ELR (cell line): Measurements from ENCODE around the gene LRRC32.

Experiments used
- DNase-seq: peaks from one replicate; pipeline ENCODE4 v3.0.0-alpha.2; 2015; ENCODE audit warnings: low read depth

The LRRC32 gene, protein sequence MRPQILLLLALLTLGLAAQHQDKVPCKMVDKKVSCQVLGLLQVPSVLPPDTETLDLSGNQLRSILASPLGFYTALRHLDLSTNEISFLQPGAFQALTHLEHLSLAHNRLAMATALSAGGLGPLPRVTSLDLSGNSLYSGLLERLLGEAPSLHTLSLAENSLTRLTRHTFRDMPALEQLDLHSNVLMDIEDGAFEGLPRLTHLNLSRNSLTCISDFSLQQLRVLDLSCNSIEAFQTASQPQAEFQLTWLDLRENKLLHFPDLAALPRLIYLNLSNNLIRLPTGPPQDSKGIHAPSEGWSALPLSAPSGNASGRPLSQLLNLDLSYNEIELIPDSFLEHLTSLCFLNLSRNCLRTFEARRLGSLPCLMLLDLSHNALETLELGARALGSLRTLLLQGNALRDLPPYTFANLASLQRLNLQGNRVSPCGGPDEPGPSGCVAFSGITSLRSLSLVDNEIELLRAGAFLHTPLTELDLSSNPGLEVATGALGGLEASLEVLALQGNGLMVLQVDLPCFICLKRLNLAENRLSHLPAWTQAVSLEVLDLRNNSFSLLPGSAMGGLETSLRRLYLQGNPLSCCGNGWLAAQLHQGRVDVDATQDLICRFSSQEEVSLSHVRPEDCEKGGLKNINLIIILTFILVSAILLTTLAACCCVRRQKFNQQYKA

DNA sequence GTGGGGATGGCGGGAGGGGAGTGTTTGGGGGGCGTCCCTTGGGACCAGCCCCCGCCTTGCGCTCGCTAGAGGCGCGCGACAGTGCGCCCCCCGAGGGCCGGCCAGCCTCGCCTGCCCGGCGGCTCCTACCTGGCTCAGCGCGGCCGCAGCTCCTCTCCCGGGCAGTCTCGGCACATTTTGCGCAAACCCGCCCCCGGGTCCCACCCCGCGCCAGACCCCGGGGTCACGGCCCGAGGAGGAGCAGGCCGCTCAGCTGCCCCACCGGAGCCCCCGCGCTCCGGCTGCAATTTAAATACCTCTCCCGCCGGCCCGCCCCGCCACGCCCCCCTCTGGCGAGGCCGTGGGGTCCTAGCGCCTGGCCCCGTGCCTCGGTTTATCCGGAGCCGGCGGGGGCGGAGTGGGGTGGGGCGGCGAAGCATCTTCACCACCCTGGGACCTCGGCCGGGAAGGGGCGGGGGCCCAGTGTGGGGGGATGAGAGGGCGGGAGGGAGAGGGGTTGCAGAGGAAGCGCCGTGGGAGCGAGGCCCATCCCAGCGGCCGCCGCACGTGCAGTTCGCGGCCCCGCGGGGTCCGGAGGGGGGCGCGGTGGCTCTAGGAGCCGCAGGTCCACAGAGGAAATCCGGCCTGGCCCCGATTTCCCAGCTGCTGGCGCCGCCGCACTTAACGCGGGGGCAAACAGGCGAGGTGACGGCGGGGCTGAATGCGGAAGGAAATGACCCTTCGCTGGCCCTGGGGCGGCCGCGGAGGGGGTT lies at the start of gene LRRC32:
TSS of gene LRRC32 (minus strand) at position 263 of the 752 bp plus-strand sequence. CDS start 4,793 bp downstream, outside the sequence.
- peak; percentile 18 for DNase-seq

DNA sequence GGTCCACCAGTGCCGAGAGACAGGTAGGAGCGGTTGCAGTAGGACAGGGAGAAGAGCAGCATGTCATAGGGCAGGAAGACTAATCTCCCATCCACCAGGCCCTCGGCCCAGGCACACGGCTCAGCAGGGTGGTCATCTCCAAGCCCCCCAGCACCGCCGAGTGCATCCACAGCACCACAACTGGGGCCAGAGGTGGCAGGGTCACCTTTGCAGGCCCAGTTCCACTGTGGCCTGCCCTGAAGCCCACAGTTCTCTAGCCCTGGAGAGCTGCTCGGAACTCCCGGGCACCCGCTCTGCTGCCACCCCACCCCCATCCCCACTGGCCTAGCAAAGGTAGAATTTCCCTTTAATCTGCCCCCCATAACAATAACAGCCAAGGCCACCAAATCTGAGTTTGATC lies 49.1 kb upstream of the LRRC32 start:
- no peak for DNase-seq

DNA sequence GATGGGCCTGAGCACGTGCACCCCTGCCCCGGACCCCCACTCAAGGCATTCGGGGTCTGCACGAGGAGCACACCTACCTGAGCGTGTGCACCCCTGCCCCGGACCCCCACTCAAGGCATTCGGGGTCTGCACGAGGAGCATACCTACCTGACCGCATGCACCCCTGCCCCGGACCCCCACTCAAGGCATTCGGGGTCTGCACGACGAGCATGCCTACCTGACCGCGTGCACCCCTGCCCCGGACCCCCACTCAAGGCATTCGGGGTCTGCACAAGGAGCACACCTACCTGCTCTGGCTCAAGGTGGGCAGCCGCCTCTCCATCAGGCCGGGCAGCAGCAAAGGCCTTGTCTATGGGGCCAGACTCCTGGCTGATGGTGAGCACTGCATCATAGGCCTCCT lies 48.7 kb upstream of the LRRC32 start:
- no peak for DNase-seq

DNA sequence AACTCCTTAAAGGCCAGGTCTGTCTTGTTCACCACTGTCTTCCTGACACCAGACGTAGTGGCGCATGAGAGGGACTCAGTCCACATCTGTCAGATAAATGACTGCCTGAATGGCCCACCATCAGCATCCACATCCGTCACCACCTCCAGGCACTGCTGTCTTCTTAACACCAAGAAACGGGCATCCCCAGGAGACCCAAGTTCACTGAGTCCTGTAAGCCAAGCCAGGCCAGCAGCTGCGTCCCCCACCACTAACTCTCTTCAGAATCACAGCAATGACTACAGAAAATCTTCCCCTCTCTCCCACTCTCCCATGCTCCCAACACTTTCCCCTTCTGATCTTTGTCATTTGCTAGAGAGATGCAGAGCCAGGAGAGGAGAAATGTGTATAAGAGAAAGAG lies 47.3 kb upstream of the LRRC32 start:
- no peak for DNase-seq

DNA sequence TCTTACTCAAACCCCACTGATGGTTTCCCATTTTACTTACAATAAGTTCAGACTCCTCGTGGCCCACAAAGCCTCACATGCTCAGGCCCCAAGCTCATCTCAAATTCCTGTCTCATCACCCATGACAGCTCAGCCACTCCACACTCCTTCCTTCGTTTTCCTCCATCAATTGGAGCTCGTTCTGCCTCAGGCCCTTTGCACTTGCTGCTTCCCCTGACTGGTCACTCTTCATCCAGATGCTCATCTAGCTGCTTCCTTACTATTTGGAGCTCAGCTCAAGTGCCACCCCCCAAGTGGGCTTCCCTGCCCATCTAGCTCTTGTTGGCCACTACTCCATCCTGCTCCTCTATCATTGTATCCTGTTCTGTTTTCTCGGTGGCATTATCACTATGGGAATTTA lies 46.8 kb upstream of the LRRC32 start:
- DNase-seq: no peak

DNA sequence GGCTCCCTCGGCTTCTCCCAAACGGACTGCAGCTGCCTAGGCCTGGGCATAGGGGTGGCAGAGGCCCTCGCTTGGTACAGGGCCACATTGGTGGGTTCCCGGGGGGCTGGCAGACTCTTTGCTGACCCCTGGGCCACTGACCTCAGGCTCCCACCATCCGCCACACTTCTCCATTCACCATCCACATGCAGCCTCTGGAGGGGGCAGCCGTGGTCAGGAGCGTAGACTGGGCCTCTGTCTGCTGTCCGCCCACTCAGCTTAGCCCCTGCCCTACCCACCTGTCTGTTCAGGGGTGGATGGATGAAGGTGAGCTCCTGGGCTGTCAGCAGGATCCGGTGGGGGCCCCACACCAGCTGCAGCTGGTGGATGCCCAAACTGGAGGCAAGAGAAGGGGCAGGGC lies 45.7 kb upstream of the LRRC32 start:
- no peak for DNase-seq

DNA sequence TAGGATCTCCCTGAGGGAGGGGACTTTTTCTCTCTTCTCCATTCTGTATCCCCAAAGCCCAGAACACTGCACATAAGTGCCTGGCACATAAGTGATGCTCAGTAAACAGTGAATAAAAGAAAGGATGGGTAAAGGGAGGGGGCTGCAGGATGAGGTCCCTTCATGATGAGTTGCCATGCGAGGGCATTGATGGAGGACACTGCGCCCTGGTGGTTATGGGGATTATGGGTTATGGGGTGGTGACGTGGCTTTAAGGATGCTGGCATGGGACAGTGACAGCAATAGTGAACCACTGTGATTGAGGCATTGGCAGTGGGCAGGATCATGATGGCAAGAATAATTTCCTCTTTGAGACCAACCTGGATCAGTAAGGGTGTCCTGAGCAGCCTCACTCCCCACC lies 43.9 kb upstream of the LRRC32 start:
- DNase-seq: no peak

DNA sequence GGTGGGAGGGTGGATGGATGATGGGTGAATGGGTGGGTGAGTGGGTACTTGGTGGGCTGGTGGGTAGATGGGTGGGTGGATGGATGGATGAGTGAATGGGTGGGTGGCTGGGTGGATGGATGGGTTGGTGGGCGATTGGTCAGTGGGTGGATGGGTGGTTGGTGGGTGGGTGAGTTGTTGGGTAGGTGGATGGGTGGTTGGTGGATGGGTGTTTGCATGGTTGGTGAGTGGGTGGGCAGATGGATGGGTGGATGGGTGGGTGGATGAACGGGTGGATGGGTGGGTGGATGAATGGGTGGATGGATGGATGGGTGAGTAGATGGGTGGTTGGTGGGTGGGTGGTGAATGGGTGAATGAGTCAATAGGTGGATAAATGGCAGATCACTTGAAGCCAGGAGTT lies 43.0 kb upstream of the LRRC32 start:
- no peak for DNase-seq

DNA sequence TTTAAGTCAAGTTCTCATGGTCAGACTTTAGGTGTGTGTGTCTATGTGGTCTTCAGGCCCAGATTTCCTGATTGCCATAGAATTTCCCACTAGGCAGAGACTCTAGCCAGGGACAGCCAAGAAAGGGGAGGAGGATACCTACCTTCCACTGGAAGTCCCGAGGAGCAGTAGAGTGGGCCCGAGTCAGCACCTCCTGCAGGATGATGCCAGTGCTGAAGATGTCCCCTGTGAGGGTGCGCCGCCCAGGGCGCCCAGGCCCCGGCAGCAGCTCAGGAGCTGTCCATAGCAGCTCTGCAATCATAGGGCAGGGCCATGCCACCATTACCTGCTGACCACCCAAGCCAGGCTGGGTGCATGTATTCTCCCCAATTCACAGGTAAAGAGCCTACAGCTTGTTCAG lies 41.6 kb upstream of the LRRC32 start:
- DNase-seq: no peak

DNA sequence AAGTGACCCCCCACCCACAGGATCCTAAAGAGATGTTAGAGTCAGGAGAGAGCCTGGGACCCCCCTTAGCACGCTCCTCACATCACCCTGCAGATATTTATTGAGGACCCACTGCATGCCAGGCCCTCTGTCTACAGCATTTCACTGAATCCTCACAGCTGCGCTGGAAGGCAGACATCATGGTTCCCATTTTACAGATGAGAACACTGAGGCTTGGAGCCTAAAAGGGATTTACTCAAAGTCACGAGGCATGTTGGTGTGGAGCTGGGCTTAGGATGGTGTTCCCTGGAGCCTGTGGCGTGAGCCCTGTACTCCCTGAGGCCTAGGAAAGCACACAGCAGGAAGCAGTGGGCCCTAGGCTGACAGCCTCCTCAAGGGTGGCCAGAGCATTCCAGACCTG lies 39.2 kb upstream of the LRRC32 start:
- DNase-seq: no peak

DNA sequence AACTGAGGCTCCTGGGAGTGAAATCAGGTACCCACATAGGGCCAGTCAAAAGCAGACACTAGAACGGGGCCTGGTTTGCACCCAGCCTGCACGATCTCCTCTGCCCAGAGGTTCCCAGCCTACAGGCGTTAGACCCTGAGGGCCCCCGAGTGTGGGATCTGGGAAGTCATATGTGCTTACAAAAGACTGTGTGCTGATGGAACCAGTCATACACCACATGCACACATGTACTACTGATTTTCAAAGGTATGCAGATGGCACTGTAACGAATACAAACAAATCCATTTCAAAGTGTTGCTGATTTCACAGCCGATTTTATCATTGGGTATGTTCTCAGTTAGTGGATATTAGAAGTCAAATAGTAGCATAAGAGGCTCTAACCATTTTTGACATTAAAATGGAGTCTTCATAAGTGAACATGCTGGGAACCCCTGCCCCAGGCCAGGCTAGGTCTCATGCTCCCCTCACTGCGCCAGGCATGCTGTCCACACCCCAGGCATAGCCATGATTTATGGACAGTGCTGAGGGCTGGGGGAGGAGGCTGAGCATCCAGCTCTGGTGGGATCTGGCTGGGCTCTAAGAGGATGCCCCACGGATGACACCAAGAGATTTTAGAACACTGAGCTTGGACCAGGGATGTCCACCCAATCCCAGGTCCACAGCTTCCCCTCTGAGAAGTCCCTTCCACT lies 38.6 kb upstream of the LRRC32 start:
- no peak for DNase-seq

DNA sequence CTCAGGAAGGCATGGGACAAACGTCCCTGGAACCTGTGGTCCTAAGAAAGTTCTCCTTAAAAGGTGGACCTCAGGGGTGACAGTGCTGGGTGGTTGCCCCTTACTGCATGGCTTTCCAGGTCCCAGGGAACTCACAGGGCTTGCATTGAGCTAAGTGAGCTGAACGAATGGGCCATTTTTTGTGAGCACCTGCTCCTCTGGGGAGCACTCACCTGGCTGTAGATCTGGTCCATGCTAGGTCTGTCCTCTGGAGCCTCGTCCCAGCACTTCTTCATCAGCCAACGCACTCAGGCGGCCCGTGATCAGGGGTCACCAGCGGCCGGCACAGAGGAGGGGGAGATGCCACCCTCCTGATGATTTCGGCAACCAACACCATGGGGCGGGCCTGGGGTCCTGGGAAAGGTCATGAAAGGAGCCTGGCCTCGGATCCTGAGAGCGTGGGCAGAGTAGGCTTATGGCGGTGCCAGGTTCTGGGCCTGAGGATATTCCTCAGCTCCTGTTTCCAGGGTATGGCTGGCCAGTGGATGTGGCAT lies 36.8 kb upstream of the LRRC32 start:
- DNase-seq: no peak

DNA sequence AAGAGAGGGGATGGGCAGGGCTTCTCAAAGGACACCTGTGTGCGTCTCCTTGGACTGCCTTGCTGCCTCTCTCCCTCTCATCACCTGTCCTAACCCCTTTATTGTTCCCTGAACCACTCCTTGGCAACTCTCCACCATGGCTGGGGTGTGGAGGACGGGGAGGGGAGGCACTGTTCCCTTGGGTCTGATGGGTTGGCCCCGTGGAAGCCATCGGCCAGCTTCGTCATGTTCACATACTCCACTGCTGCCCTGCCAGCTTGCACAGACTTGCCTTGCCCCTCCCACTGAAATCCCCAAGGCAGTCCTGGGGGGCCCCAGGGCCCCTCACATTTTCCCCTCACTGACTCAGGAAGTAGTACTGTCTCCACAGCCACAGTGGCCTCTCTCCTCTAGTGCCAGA lies 36.1 kb upstream of the LRRC32 start:
- DNase-seq: no peak

DNA sequence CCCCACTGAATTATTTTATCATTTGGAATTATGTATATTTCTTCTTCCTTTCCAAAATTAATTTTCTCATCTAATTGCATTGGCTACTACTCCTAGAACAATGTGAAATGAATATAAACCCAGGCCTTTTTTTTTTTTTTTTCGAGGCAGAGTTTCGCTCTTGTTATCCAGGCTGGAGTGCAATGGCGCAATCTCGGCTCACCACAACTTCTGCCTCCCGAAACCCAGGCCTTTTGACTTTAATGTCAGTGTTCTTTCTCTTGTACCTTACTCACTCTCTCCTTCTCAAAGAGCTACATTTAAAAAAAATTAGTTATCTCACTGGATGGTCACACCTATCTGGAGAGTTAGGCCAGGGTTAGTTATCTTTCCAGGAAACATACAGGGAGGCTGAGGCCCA lies 35.3 kb upstream of the LRRC32 start:
- no peak for DNase-seq

DNA sequence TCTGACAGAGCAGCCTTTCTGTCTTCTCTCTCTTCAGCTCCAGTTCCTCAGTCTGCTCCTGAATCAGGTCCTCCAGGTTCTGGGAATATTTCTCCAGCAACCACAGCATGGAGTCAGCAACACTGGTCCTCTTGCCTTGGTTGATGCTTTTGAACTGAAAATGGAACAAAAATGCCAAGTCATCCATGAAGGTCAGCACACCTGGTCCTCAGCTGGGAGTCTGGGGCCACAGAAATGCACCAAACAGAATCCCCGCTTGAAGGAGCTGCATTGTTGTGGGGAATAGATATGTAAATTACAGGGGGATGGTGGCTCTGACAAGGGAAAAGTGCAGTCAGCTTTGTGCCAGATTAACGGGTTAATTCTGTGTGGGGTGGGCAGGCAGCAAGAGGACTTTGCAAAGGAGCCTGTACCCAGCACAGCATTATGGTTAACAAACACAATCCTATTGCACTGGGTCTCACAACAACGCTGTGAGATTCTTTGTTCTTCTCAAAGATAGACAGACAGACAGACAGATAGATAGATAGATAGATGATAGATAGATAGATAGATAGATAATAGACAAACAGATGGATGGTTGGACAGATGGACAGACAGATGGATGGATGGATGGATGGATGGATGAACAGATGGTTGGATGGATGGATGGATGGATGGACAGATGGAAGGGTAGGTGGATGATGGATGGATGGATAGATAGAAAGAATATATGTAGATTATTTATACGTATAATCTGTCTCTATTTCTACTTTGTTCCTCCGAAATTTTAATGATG lies 33.8 kb upstream of the LRRC32 start:
- DNase-seq: no peak

DNA sequence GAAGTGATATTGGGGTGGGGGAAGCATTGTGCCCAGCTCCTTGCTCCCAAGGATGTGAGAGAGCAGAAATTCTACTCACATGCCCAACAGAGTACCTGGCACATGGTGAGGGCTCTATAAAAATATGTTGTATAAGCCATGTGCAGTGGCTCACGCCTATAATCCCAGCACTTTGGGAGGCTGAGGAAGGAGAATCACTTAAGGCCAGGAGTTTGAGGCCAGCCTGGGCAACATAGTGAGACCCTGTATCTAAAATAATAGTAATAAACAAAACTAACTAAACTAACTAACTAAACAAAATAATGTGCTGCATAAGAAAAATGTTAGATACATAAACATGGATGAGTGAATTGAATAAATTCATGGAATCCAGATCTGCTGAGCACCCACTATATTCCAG lies 33.2 kb upstream of the LRRC32 start:
- DNase-seq: no peak

DNA sequence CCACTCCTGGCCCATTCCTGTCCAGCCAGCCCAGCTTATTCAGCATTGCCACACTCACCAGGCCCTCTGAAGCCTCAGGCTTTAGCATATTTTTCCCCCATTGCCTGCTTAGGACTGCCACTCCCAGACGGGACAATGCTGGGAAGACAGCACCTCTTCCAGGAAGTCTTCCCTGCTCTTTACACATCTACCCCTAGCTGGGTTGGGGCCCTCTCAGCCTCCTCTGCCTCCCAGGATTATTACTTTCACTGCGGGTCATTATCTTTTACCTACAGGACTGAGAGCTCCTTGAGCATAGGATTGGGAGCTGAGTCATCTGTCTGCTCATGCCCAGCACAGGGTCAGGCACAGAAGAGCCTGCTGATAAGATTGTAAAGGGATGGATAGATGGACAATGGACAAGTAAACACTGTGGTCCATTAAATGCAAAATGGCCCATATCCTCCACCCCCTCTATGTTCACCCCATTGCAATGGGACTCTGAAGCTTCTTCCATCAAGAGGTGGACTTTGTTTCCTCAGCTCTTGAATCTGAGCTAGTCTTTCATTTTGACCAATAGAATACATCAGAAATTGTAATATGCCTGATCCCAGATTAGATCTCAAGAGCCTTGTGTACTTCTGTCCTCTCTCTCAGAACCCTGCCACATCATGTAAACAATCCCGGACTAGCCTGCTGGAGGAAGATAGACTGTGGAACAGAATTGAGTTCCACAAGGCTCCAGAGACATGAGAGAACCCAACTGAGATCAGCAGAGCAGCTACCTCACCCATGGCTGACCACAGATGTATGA lies 32.0 kb upstream of the LRRC32 start:
- DNase-seq: no peak

DNA sequence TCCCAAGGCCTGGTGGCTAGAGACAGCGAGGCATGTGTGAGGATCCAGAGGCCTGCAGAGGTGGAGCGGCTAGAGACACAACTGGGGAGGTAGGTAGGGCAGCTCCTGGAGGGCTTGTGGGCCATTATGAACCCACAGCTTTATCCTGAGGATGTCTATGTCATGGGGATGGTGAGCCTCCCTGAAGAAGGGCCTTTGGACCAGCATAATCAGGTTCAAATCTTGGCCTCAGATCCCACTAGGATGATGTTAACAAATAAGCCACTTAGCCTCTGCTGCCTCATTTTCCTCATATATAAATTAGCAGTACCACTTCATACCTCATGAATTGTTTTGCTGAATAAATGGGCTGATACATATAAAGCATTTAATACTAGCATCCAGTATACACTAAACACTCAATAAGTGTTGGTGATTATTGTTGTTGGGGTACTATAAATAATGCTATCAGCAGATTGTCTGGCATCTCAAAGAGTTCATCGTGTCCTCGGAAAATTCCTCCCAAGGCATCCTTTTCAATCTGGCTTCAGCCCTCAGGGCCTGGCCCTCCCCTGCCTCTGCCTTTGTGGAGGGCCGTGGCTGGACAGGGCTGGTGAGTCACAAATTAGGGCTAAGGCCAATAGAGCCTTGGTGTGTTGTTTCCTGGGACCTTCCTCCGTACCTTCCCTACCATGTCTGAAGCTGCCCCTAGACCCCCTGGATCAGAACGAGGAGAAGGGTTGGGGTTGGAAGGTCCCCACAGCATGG lies 30.9 kb upstream of the LRRC32 start:
- DNase-seq: peak; percentile 81

DNA sequence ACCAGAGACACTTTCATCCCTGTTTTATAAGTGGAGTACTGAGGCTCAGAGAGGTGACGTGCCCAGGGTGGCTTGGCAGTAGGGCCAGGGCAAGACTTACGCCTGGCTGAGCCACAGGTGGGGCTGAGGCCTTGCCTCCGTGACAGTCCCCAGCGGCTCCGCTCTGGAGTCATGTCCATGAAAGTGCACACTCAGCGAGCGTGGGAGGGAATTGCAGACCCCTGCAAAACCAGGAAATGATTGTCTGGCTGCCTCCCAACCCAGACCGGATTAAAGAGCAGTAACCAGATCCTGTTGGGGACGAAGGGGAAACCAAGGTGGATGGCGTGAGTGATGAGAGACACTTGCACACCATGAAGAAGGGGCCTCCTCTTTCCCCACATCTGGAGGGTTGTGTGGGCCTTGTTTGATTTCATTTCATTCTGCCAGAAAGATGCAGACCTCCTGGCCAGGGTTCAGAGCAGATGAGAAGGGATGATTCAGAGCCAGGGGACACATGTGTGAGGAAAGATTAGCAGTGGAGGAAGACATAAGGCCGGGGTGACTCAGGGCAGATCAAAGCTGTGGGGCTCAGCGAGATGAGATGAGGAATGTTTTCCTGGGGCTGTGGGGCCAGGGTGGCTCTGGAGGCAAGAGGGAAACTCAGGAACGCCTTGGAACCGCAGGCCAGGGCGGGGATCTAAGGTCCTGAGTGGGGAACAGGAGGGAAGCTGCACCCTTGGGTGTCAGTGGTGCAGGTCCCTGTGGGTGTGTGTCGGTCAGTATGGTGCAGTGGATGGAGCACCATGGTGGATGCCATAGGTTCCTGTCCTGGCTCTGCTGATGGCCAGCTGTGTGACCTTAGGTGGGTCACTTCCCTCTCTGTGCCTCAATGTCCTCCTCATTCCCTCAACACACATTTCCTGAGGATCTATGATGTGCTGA lies 29.9 kb upstream of the LRRC32 start:
- DNase-seq: peak; percentile 96
